Keratinocyte (primary cell): ENCODE results near the gene FUT7. TPM values are rescaled to one million over a fixed set of nuclear protein-coding genes. Genes with fewer than 3 reads are reported as not detected.
A peak's percentile ranks its signal among the peaks of the same experiment; 100 is the strongest.

Experiments used
- DNase-seq: peaks from one replicate; pipeline ENCODE4 v3.0.0-alpha.2; 2011; ENCODE audit warnings: low read depth, missing footprints, low spot score
- FAIRE-seq: peaks from 2 replicates; lab custom pipeline; 2011; peaks lifted over from hg19 to GRCh38; lab: Jason Lieb, UNC
- H2AFZ ChIP-seq: 2 replicates; pipeline ENCODE4 v1.6.0; 2012; ENCODE audit warnings: low read length, control low read depth, inconsistent platforms; ENCODE audit not compliant: control insufficient read depth
- H3K27ac ChIP-seq: 2 replicates; pipeline ENCODE4 v1.5.1; 2011; ENCODE audit warnings: low read length; ENCODE audit not compliant: control insufficient read depth, insufficient read depth
- H3K27me3 ChIP-seq: 3 replicates; pipeline ENCODE4 v1.6.0; 2011; ENCODE audit warnings: low read length; ENCODE audit not compliant: control insufficient read depth, insufficient read depth; ENCODE audit errors: extremely low read depth
- H3K36me3 ChIP-seq, 2 experiments: 2 replicates in 1 of 2; 3 replicates in 1 of 2; pipeline ENCODE4 v1.5.1; 2011; ENCODE audit warnings: low read length in 2 of 2, mild to moderate bottlenecking in 1 of 2; ENCODE audit not compliant: control insufficient read depth in 2 of 2, insufficient read depth in 2 of 2; ENCODE audit errors: extremely low read depth in 1 of 2
- H3K4me1 ChIP-seq: 3 replicates; pipeline ENCODE4 v1.5.1; 2011; ENCODE audit warnings: low read length; ENCODE audit not compliant: control insufficient read depth, insufficient read depth; ENCODE audit errors: extremely low read depth
- H3K4me2 ChIP-seq: 3 replicates; pipeline ENCODE4 v1.6.0; 2011; ENCODE audit warnings: low read depth, low read length; ENCODE audit not compliant: control insufficient read depth, insufficient read depth; ENCODE audit errors: extremely low read depth
- H3K4me3 ChIP-seq, 3 experiments: fragments of 200-600 bp in 1 of 3; sonication (generic) in 1 of 3; 2 replicates in 2 of 3; 3 replicates in 1 of 3; pipeline ENCODE4 v1.5.1; 2011 to 2016; ENCODE audit warnings: low read length in 3 of 3, mild to moderate bottlenecking in 3 of 3, control low read depth in 2 of 3, inconsistent platforms in 1 of 3, low read depth in 1 of 3, mixed read lengths in 1 of 3, mixed run types in 1 of 3, moderate library complexity in 1 of 3; ENCODE audit not compliant: control insufficient read depth in 2 of 3, insufficient read depth in 2 of 3; ENCODE audit errors: extremely low read depth in 1 of 3
- H3K79me2 ChIP-seq: 2 replicates; pipeline ENCODE4 v1.6.0; 2012; ENCODE audit warnings: low read length; ENCODE audit not compliant: control insufficient read depth, insufficient read depth
- H3K9ac ChIP-seq: 3 replicates; pipeline ENCODE4 v1.6.0; 2011; ENCODE audit warnings: low read length; ENCODE audit not compliant: control insufficient read depth, insufficient read depth; ENCODE audit errors: extremely low read depth
- H3K9me1 ChIP-seq: 3 replicates; pipeline ENCODE4 v1.6.0; 2011; ENCODE audit warnings: low read length; ENCODE audit not compliant: control insufficient read depth, insufficient read depth; ENCODE audit errors: extremely low read depth
- H3K9me3 ChIP-seq: 2 replicates; pipeline ENCODE4 v1.5.1; 2012; ENCODE audit warnings: low read depth, low read length; ENCODE audit not compliant: control insufficient read depth
- H4K20me1 ChIP-seq: 3 replicates; pipeline ENCODE4 v1.6.0; 2011; ENCODE audit warnings: low read length; ENCODE audit not compliant: control insufficient read depth, insufficient read depth; ENCODE audit errors: extremely low read depth
- CTCF ChIP-seq, 3 experiments: IDR thresholded peaks in 1 of 3; conservative IDR thresholded peaks in 1 of 3; optimal IDR thresholded peaks in 1 of 3; 2 replicates in 2 of 3; 3 replicates in 1 of 3; pipeline versions ENCODE3 to v1.5.1; 2011; ENCODE audit warnings: low read length in 3 of 3, mild to moderate bottlenecking in 3 of 3, moderate library complexity in 2 of 3, control low read depth in 1 of 3, inconsistent platforms in 1 of 3; ENCODE audit not compliant: insufficient read depth in 2 of 3; ENCODE audit errors: extremely low read depth in 1 of 3
- EZH2 ChIP-seq: IDR thresholded peaks from one replicate; pipeline ENCODE4 v1.6.1; 2012; ENCODE audit warnings: inconsistent platforms, mild to moderate bottlenecking, low read length, moderate library complexity
- dilution Hi-C: fragments of 300-500 bp; cut with MboI; formaldehyde crosslinking; loops from one replicate; pipeline ENCODE4 v1.7.0; 2020; ENCODE audit warnings: low sequenced_read_pairs; ENCODE audit not compliant: extremely low pct_ligation_motif_present
- polyA plus RNA-seq, 5 experiments: library from polyadenylated mRNA; depleted of rRNA in 3 of 5; stranded (reverse) in 3 of 5; stranded (forward) in 1 of 5; unstranded in 1 of 5; fragments of >200 nt; gene quantifications; 1 replicate in 1 of 5; 2 replicates in 3 of 5; 3 replicates in 1 of 5; pipeline versions ENCODE4 v1.2.1 to v1.2.3, GENCODE V29; 2011 to 2012; ENCODE audit warnings: missing spikeins in 2 of 5, low read depth in 1 of 5, low replicate concordance in 1 of 5

The FUT7 gene
- polyA plus RNA-seq, 1 donor (not counting 4 experiments of a cell fraction or from before 2014, with no cell fraction given) = not detected

GRCh38 chr9:137028263-137029057, 3.4 kb downstream of the FUT7 start:
- peaks cover 15% of the 10 kb centered on the region for H3K27me3 ChIP-seq
- peak overlapping the region; percentile 22 to 46 (median 39) for H3K4me3 ChIP-seq
- no peaks in the 10 kb centered on the region for H3K9me3 ChIP-seq
- no peak overlapping the region for H3K9ac ChIP-seq
- no peaks in the 10 kb centered on the region for H3K79me2 ChIP-seq
- dilution Hi-C loops = no loop called here
- FAIRE-seq (no peak), DNase-seq (no peak)
- TF ChIP-seq CTCF (optimal IDR thresholded peaks at IDR 0.05 in 1 of 3, IDR thresholded peaks at IDR 0.05 in 1 of 3, conservative IDR thresholded peaks at IDR 0.05 in 1 of 3; ENCODE audit: extremely low read depth in 1 of 3, insufficient read depth in 2 of 3, low read length in 3 of 3) (peak in 2 of 3 experiments; percentile 44 to 71), EZH2 (peak; percentile 39)
- H2AFZ ChIP-seq = no peak overlapping the region
- H3K27ac ChIP-seq = no peak overlapping the region
- peak overlapping the region; percentile 81 for H3K4me2 ChIP-seq
- H3K9me1 ChIP-seq = no peaks in the 10 kb centered on the region
- H4K20me1 ChIP-seq = no peaks in the 10 kb centered on the region
- H3K4me1 ChIP-seq = peaks cover 7% of the 10 kb centered on the region
- H3K36me3 ChIP-seq = no peaks in the 10 kb centered on the region

GRCh38 chr9:137027369-137028262, 4.3 kb downstream of the FUT7 start, which contains the start of gene ABCA2:
Gene ABCA2, minus strand, starts transcription at chr9:137028237. Its CDS starts 97 bp downstream, at chr9:137028140.
- DNase-seq (no peak), FAIRE-seq (no peak)
- Histone ChIP-seq H3K4me2 (peak within 1 kb of the TSS; percentile 81), H3K36me3 (no peaks in the 10 kb centered on the region), H3K9ac (no peak within 1 kb of the TSS), H2AFZ (no peak within 1 kb of the TSS), H3K27me3 (peaks cover 15% of the 10 kb centered on the region), H4K20me1 (no peaks in the 10 kb centered on the region), H3K27ac (no peak within 1 kb of the TSS), H3K4me1 (peaks cover 7% of the 10 kb centered on the region), H3K9me3 (no peaks in the 10 kb centered on the region), H3K4me3 (peak within 1 kb of the TSS; percentile 22 to 46 (median 39)), H3K9me1 (no peaks in the 10 kb centered on the region), H3K79me2 (no peaks in the 10 kb centered on the region)
- no peak for TF ChIP-seq EZH2
- no peak for TF ChIP-seq CTCF (optimal IDR thresholded peaks at IDR 0.05 in 1 of 3, IDR thresholded peaks at IDR 0.05 in 1 of 3, conservative IDR thresholded peaks at IDR 0.05 in 1 of 3; ENCODE audit: extremely low read depth in 1 of 3, insufficient read depth in 2 of 3, low read length in 3 of 3)
- dilution Hi-C loops = no loop called here
